GM19463 (cell line): ENCODE results near the gene CPSF3.

Source experiments
- ATAC-seq: cut with Tn5 transposase; IDR thresholded peaks from one replicate; pipeline ENCODE4 v1.9.1; 2021; ENCODE audit warnings: mild to moderate bottlenecking, moderate library complexity; ENCODE audit not compliant: unreplicated experiment

Gene CPSF3

DNA sequence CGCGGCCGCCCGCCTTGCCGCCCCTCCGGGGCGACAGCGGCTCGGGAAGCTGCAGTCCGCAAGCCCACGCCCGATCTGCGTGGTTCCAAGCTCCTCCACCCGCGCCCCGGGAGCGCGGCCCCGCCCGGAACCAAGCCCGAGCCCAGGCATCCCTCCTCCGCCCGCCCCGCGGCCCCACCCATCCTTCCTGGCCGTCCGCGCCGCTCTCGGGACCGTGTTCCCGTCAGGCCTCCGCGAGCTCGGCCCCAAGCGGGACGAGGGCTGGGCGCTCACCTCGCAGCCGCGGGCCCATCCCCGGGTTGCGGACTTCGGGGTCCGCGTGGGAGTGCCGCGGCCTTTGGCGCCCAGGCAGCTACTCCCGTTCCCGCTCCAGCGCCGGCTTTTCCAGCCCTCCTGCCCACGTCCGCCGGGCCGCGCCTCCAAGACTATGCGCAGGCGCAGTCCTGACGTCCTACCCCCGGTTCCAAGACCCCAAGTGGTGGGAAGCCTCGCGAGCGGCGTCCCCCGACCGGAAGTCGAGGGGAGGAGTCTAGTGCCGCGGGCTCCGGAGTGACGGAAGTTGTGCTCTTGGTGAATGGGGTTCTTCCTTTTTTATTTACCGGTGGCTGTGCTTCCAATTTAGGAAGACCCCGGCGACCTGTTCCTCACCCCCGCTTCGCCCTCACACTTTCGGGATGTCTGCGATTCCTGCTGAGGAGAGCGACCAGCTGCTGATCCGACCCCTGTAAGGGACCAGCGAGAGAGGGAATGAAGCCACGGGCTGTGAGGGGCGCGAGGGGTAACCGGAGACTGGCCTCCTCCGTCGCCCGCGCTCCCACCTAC lies at the start of gene CPSF3, which contains the start of gene ITGB1BP1:
Gene CPSF3, plus strand, starts transcription at position 555 of the 822 bp plus-strand sequence. Its CDS starts 120 bp downstream, at position 675.
Gene ITGB1BP1, minus strand, starts transcription at position 429 of the 822 bp plus-strand sequence. CDS start 4,831 bp downstream, outside the sequence.
- ATAC-seq, result peak; percentile 82

DNA sequence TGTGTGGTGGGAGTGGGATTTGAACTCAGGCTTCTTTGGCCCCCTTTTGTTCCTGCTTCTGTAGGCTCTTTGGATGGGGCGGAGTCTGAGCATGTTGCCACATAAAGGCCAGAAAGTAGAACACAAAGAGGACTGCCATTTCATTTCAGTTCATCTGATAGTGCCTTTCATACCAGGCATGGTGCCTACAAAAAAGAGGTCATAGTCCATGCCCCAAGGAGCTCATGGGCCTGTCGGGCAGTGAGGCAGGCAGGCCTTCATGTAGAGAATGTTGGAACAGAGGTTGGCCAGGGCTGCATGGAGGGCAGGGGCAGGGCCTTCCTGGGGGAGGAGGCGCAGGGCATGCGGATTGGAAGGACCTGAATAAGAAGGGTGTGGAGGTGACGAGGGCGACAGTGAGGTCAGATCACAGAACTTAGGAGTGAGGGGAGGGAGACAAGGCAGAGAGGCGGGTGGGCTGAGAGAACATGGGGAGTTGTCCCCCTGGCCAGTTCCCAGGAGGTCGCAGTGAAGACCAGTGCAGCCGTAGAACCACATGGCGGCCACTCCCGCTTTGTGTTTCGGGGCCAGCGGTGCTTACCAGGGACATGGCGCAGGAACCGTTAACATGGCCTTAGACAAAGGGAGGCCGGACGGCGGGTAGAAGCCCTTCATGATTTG lies 49.3 kb upstream of the CPSF3 start:
- ATAC-seq, result no peak

DNA sequence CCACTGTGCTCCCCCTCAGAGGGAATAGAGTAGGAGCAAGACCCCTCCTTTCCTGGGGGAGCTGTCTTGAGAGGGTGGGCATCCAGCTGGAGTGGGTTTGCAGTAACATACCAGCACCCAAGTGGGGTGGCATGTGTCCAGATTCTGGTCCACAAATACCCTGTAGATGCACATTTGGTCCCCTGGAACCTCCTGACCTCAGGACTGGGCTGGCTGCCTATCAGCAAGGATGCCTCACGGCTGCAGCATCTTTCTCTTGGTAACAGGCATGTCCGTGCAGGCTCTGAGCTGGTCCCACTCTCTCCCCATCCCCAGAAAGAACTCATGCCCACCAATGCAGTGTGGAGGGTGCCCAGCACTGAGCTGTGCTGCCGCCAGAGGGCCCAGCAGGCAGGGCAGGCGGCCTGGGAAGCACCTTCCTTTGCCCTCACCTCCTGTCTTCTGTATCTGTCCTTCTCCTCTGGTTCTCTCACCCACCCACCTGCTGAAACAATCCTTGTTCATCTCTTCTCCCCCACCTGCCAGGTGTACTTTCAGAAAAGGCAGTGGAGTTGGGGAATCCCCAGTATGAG lies 47.5 kb upstream of the CPSF3 start:
- no peak for ATAC-seq

DNA sequence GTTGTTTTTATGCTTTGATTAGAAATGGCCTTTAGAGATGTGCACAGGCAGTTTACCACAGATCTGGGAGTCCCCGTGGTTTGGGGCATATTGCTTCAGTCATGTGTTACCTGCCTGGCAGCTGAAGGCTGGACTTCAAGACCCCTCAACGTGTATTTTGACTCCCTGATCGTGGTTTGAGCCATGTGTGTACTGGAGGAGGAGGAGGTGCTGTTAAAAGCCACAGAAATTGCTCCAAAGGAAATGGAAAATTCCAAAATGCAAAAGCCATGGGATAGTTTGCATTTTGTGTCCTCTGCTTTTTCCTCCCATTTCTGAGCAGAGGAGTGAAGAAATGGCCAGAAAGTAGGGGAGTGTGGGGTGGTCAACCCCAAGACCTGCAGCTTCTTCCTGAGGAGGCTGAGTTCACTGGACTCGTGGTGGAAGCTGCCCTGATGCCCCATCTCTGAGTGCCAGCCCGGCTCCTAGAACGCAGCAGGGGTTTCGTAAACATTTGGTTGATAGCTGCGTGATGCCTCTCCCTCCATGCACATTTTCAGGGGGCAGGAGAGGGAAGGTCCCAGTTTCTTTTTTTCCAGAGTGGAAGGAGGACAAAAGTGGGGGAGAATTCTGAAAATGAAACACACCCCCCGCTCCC lies 45.9 kb upstream of the CPSF3 start:
- ATAC-seq, result no peak

DNA sequence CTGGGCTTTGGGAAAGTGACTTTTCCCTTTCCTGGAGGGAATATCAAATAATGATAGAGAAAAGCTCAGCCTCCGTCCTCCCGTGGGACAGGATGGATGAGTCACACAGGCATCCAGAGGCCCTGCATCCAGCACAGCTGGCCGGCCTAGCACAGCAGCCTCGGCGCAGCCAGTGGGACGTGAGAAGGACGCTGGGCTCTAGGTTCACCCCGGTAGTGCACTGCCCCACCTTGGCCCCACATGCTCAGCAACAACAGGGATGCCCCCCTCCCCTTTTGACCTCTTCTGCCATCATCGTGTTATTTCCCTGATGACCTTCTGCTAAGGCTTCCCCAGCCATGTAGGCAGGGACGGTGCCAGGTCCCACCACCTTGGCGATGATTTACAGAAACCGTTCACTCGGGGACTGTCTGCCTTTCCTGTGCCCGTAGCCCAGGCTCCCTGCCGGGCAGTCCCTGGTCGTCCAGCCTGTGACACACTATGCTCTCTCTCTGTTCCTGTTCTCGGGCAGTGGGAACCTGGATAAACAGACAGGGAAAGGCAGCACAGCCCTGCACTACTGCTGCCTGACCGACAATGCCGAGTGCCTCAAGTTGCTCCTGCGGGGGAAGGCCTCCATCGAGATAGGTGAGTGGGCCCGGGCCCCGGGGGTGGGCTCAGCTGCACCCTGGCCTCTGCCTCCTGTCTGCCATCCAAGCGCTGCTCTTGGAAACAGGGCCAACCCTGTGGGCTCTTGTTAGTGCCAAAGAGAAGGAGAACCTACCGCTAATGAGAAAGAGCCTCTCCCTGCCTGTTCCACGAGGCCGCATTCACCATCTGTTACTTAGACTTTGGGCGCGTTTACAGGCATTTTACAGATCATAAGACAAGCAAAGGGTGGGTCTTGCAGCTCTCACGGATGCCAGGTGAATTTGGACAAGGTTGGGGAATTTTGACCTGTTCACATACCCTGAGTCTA lies 44.7 kb upstream of the CPSF3 start:
- no peak for ATAC-seq

DNA sequence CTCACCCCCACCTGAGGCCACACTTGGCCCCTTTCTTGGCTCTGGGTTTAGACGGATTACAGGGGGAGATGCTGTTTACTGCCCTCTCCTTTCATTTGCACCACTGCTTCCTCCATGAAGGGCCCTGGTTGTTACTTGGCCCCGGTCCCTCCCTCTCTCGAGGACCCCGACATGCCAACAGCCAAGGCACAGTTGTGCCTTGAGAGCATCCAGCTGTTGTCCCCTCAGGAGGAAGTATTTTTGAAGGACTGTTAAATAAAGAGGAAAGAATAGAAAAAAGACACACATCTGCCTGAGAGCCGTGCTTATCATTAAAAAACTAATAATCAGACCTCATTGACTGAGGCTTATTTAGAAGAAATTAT lies 44.1 kb upstream of the CPSF3 start:
- ATAC-seq, result no peak

DNA sequence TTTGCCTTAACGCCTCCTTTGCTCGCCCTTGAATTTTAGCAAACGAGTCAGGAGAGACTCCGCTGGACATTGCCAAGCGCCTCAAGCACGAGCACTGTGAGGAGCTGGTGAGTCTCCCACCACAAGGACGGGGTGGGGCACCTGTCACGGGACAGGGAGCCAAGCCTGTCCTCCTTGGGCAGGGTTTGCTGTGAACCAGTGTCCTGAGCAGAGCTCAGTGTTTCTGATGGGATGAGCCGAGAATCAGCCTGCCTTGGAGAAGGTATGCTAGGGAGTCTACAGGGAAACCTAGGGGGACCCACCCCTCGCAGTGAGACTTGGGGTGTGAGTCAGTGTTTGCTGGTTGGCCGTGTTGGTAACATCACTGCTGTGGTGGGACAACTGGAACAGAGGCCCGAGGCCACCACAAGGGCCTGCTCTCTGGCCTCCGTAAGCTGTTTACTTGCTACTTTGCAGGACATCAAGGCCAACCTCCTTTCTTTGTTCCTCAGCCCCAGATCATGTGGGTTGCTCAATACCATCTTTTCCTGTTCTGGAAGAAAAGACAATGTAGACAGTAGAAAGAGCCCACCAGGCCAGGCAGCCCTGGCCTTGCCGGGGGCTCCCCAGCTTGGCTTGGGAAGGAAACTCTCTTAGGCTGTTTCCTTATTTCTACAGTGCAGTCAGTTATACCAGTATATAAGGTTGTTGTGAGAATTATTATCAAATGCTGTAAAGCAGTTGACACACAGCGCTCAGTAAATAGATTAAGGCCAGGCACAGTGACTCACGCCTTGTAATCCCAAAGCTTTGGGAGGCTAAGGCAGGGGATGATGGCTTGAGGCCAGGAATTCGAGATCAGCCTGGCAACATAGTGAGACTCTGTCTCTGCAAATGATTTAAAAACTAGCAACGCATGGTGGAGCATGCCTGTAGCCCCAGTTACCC lies 42.5 kb upstream of the CPSF3 start:
- ATAC-seq, result no peak

DNA sequence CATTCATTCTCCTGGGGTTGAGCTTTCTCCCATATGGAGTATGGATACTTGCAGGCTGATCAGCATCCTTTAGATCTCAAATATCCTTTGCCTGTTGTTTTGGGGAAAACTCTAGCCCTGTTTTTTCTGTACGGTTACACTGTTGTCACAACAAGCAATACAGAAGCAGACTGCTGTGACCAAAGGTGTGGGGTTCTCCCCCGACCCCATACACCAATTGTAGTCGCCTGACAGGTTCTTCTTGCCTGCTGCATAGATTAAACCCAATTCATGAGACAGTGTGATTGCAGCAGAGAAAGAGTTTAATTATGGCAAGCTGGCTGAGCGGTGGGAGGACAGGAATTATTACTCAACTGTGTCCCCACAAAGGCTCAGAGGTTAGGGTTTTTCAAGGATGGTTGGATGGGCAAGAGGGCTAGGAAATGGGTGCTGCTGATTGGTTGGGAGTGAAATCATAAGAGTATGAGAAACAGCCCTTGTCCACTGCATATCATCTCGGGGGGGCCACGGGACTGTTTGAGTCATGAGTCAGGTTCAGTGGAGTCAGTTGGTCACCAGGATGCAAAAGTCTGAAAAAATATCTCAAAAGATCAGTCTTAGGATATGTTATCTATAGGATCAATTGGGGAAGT lies 40.7 kb upstream of the CPSF3 start:
- no peak for ATAC-seq

DNA sequence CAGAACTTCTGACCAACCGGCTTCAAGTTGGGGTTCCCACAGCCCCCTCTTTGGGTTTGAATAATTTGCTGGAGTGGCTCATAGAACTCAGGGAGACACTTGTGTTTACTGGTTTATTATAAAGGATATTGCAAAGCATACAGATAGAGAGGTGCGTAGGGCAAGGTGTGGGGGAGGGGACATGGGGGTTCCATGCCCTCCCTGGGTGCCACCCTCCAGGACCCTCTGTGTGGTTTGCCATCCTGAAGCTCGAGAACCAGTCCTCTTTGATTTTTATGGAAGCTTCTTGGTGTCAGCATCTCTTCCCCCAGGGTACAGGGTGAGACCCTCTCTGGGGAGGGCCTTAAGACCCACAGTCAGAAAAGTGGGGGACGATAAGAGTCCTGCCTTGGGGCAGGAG lies 38.9 kb upstream of the CPSF3 start:
- ATAC-seq, result no peak

DNA sequence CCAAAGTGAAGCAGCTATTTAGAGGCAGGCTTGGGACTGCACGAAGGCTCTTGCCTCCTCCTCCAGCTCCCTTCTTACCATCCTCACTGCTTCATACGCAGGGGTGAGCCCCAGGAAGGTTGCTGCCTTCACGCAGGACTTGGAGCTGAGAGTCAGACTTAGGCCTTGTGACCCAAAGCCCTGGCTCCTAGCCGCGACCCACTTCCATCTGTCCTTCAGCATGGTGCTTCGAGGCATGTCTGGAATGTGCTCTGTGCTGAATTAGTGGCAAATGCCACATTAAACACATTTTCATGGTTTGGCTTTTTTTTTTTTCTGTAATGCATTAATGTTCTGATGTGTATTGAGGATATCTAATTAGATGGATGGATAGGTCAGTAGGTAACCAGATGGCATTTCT lies 37.6 kb upstream of the CPSF3 start:
- ATAC-seq, result no peak

DNA sequence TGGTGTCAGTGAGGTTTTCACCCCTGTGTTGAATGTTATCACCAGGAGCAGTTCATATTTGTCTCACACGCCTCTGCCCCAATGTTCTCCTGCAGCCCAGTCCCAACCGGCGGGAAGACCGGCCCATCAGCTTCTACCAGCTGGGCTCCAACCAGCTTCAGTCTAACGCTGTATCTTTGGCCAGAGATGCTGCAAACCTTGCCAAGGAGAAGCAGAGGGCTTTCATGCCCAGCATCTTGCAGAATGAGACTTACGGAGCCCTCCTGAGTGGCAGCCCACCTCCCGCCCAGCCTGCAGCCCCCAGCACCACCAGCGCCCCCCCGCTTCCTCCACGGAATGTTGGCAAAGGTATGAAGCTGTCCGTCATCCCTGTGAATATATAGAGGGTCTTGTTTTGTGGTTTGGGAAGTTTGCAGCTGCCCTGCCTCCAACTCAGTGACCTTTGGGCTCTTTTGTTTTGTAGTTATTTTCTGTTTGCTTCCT lies 35.2 kb upstream of the CPSF3 start:
- ATAC-seq, result no peak

DNA sequence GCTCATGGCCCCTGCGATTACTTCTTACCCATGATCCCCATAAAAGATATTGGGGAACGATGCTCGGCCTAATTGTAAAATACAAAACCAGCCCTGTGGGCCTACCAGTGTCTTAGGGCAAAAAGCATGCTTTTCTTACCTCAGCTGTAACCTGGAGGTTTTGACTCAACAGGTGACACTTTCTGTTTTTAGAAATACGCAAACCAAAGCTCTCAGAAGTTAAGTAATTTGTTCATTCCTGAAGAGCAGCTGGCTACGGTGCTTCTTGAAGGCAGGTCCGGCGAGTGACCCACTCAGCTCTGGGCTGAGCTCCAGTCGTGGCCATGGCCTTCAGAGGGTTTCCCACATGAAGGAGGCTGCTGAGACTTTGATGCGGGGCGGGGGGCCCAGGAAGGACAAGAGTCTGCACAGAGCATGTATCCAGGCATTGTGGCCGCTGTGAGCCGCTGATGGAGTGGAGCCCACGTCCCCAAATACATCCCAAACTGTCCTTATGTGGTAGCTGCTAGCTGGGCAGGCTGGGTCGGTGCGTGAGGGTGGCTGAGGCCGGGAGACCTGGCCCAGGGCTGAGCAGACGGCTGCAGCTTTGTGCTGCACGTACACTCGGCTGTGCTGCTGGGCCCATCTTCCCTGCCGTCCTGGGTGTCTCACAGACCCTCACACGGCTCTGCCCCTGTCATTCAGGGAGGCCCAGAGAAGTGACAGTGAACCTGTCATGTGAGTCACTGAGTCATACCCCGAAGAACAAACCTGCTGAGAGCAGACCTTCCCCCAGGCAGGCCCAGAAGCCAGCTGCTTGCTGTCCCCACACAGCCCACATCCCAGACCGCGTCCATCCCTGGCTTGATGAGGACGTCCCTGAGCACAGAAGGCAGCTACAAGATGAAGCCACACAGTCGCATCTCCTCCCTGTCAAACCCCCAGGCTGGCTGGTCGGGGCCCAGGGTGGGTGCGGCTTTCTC lies 34.2 kb upstream of the CPSF3 start:
- no peak for ATAC-seq

DNA sequence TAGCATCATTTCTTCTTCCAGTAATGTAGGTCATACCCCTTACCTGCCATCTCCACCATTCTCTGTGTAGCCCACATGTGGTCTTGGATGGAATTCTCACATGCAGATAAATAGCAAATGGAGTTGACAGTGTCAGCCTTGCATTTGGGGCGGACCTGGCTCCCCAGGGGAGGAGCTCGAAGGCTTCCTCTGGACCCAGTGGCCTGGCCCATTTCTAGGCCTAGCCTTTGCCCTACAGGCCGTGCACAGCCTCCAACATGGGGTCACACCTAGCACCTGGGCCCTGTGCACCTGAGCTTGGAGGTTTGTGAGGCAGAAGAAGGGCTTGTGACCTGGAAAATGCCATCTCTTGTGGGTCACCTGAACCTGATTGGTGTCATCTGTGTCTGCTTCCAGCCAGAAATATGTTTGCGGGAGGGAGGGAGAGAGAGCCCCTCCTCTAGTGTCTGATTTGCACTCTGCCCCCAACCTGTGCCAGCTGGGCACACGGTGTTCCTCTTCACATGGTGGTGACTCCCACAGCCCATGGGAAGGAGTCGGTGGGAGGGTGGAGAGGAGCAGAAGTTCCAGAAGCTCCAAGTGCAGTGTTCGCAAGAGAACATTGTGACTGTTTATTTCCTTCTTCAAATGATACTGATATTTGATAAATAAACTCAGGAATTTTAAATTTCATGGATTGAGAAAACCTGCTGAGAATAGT lies 33.2 kb upstream of the CPSF3 start:
- ATAC-seq, result no peak

DNA sequence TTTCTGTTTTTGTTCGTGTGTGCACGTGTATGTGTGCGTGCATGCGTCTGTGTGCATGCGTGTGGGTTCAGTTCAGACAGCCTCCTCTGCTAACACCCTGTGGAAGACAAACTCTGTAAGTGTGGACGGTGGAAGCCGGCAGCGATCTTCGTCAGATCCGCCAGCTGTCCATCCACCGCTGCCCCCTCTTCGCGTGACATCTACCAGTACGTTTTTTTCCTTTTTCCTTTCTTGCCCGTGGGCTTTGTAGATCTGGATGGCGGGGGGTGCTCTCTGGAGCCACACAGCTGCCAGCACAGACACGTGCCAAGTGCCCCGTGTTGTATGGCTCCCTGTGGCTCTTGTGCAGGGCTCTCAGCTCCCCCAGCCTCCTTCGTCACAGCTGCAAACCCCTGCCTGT lies 32.5 kb upstream of the CPSF3 start:
- ATAC-seq, result no peak

DNA sequence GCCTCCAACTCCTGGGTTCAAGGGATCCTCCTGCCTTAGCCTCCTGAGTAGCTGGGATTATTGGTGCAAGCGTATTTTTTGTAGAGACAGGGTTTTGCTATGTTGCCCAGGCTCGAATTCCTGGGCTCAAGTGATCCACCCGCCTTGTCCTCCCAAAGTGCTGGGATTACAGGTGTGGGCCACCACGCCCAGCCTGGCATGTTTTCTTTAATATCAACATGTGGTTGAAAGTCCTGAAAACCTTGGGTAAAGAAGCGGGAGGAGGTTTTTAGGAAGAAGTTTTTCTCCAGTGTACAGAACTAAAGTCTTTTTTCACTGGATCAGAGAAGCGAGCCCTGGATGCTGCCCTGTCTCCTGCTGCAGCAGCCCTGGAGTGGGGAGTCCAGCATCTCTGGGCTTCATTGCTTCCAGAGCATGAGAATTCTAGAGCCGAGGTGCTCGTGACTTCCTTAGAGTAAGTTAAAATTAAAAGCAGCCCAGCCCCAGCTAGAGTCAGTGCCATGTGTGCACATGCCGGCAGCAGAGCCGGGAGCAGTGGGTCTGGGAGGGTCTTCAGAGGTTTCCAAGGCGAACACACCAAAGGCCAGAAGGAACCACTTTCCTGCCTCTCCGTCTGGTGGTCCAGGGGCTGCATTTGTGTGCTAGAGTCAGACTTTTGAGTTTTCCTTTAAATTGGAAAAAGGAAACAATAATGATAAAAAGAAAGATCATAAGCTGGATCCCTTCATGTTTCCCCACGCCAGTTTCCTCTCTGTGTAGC lies 31.3 kb upstream of the CPSF3 start:
- ATAC-seq, result no peak
